ENCODE data around the gene KIRREL3. TPM values are rescaled to one million over a fixed set of nuclear protein-coding genes. Genes with fewer than 3 reads are reported as not detected.

The KIRREL3 gene
- total RNA-seq, 1 donor from 2014 or later, result 0.26 TPM

DNA sequence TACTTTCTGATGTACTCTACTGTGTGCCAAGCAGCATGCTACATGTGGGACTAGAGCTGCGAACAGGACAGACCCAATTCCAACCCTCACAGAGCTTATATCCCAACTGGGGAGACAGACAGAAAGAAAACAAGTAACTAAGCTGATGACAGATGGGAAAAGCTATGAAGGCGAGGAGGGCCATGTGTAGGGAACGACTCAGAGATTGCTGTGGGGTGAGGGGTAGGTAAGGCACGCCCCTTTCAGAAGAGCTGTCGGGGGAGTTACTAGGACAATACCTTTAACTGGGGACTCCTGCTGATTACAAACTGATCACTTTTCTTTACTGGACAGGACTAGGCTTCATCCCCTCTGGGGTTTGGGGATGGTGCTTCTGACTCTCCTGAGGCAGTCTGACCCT, 596.2 kb downstream of the KIRREL3 start:
- Mint-ChIP-seq H3K4me3 (ENCODE audit: low read depth) (no peak overlapping the region), H3K36me3 (ENCODE audit: insufficient read depth) (peaks cover 4% of the 10 kb centered on the region), H3K4me1 (ENCODE audit: low read depth) (peaks cover 14% of the 10 kb centered on the region), H3K27ac (no peak overlapping the region), H3K27me3 (no peaks in the 10 kb centered on the region), H3K9me3 (ENCODE audit: low read depth) (peaks cover 3% of the 10 kb centered on the region)
- TF ChIP-seq, protein P1, sequence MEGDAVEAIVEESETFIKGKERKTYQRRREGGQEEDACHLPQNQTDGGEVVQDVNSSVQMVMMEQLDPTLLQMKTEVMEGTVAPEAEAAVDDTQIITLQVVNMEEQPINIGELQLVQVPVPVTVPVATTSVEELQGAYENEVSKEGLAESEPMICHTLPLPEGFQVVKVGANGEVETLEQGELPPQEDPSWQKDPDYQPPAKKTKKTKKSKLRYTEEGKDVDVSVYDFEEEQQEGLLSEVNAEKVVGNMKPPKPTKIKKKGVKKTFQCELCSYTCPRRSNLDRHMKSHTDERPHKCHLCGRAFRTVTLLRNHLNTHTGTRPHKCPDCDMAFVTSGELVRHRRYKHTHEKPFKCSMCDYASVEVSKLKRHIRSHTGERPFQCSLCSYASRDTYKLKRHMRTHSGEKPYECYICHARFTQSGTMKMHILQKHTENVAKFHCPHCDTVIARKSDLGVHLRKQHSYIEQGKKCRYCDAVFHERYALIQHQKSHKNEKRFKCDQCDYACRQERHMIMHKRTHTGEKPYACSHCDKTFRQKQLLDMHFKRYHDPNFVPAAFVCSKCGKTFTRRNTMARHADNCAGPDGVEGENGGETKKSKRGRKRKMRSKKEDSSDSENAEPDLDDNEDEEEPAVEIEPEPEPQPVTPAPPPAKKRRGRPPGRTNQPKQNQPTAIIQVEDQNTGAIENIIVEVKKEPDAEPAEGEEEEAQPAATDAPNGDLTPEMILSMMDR (IDR thresholded peaks at IDR 0.05; ENCODE audit: unreplicated experiment), result no peak
- DNase-seq (ENCODE audit: low spot score, unreplicated experiment), result no peak

DNA sequence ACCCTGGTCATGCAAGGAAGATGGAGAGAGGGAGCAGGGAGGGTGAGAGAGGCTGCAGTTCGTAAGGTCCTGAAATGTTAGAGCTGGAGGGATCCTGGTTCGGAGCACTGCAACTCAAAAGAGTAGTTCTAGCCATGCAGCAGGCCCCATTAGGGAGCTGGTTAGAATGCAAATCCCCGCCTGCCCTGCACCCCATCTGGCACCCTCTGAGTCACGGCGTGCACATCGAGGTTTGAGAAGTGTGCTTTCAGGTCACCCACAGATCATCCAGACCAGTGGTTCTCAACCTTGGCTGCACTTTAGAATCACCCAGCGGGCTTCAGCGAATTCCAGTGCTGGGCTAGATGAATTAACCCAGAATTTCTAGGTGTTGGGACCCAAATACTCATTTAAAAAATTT, 596.9 kb downstream of the KIRREL3 start:
- no peak for DNase-seq (ENCODE audit: low spot score, unreplicated experiment)
- TF ChIP-seq, protein P1 (IDR thresholded peaks at IDR 0.05; ENCODE audit: unreplicated experiment), result no peak
- no peak overlapping the region for H3K27ac Mint-ChIP-seq
- H3K27me3 Mint-ChIP-seq, result no peaks in the 10 kb centered on the region
- peaks cover 3% of the 10 kb centered on the region for H3K9me3 Mint-ChIP-seq (ENCODE audit: low read depth)
- H3K4me3 Mint-ChIP-seq (ENCODE audit: low read depth), result no peak overlapping the region
- peaks cover 2% of the 10 kb centered on the region for H3K36me3 Mint-ChIP-seq (ENCODE audit: insufficient read depth)
- peaks cover 14% of the 10 kb centered on the region for H3K4me1 Mint-ChIP-seq (ENCODE audit: low read depth)

DNA sequence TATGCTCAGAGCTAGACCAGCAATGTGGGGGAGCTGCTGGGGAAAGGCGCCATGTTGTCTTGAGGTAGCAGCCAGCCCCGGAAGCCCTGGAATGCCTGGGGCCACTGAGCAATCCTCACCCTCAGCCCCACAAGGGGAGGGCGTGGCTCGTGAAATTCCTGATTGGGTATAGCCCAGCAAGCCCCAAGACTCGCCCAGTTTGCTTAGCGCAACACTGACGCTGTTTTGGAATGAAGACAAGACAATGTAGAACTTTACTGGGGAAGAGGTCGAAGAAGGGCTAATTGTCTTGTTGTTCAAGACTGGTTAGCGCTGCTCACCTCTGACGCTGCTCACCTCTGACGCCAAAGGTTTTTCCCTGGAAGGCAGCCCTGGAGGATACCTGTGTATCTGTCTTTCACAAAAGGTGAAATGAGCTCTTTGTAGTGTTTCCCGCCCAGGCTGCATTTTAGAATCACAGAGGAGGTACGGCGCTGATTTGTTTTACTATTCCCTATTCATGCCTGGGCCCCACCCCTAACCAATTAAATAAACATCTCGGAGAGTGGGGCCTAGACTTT, 597.5 kb downstream of the KIRREL3 start:
- Mint-ChIP-seq H3K36me3 (ENCODE audit: insufficient read depth) (peaks cover under 1% of the 10 kb centered on the region), H3K4me1 (ENCODE audit: low read depth) (peaks cover 14% of the 10 kb centered on the region), H3K27me3 (no peaks in the 10 kb centered on the region), H3K27ac (no peak overlapping the region), H3K9me3 (ENCODE audit: low read depth) (peaks cover 3% of the 10 kb centered on the region), H3K4me3 (ENCODE audit: low read depth) (no peak overlapping the region)
- TF ChIP-seq, protein P1 (IDR thresholded peaks at IDR 0.05; ENCODE audit: unreplicated experiment), result no peak
- no peak for DNase-seq (ENCODE audit: low spot score, unreplicated experiment)

DNA sequence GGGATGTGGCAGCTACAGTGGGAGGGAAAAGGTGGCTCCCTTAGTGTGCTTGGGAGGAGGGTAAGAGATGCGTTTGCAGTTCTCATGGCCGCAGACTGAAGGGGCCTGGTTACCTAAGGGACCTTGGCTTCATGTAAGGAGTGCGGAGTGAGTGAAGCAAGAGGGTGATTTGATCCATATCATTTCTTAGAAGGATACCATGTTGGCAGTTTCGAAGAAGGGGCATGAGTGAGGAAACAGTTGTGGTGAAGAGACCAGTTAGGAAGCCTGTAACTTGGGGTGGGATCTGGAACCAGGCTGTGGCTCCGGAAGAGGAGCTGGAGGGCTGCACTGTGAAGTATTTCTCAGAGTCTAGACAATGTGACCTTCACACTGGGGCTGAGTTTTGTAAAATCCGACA, 600.1 kb downstream of the KIRREL3 start:
- Mint-ChIP-seq H3K9me3 (ENCODE audit: low read depth) (peaks cover 3% of the 10 kb centered on the region), H3K4me1 (ENCODE audit: low read depth) (peaks cover 11% of the 10 kb centered on the region), H3K4me3 (ENCODE audit: low read depth) (no peak overlapping the region), H3K27ac (no peak overlapping the region), H3K27me3 (no peaks in the 10 kb centered on the region), H3K36me3 (ENCODE audit: insufficient read depth) (no peaks in the 10 kb centered on the region)
- DNase-seq (ENCODE audit: low spot score, unreplicated experiment), result no peak
- TF ChIP-seq, protein P1 (IDR thresholded peaks at IDR 0.05; ENCODE audit: unreplicated experiment), result no peak

DNA sequence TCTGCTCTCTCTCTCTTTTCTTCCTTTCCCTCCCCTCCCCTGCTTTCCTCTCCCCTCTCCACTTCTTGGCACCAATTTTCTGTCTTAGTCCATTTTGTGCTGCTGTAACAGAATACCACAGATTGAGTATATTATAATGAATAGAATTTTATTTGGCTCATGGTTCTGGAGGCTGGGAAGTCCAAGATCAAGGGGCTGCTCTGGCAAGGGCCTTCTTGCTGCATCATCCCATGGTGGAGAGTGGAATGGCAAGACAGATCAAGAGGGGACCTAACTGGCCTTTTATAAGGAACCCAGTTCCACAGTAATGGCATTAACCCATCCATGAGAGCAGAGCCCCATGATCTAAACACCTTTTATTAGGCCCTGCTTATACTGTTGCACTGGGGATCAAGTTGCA, 600.6 kb downstream of the KIRREL3 start:
- peaks cover 6% of the 10 kb centered on the region for H3K4me1 Mint-ChIP-seq (ENCODE audit: low read depth)
- H3K36me3 Mint-ChIP-seq (ENCODE audit: insufficient read depth), result no peaks in the 10 kb centered on the region
- no peak overlapping the region for H3K27ac Mint-ChIP-seq
- H3K9me3 Mint-ChIP-seq (ENCODE audit: low read depth), result peaks cover 3% of the 10 kb centered on the region
- no peak overlapping the region for H3K4me3 Mint-ChIP-seq (ENCODE audit: low read depth)
- no peaks in the 10 kb centered on the region for H3K27me3 Mint-ChIP-seq
- DNase-seq (ENCODE audit: low spot score, unreplicated experiment), result no peak
- TF ChIP-seq, protein P1 (IDR thresholded peaks at IDR 0.05; ENCODE audit: unreplicated experiment), result no peak

All from progenitor cell of endocrine pancreas (in vitro differentiated cells).